CD8-positive, alpha-beta memory T cell (primary cell): ENCODE data around the gene PECR. TPM values are rescaled to one million over a fixed set of nuclear protein-coding genes. Genes with fewer than 3 reads are reported as not detected.

ENCODE experiments used
- CTCF ChIA-PET: fragments of 350-600 bp; sonication (Branson Sonifier 250); formaldehyde crosslinking; loops from one replicate; lab custom pipeline; 2021; ENCODE audit warnings: antibody characterized with exemption; lab: Charles Lee
- POLR2A ChIA-PET: fragments of 350-600 bp; sonication (Branson Sonifier 250); formaldehyde crosslinking; loops from one replicate; lab custom pipeline; 2021; ENCODE audit warnings: antibody characterized with exemption; lab: Charles Lee
- DNase-seq, 5 donors: peaks; one replicate each; pipeline versions ENCODE4 v3.0.0 to v3.0.0-alpha.2; 2020 to 2022; ENCODE audit warnings: mixed read lengths in 1 of 5
- H3K27ac ChIP-seq: one replicate; pipeline ENCODE4 v1.7.0; 2013; ENCODE audit warnings: low read depth, mild to moderate bottlenecking, low read length, moderate library complexity
- H3K27me3 ChIP-seq: 2 replicates; pipeline ENCODE4 v1.7.0; 2013; ENCODE audit warnings: low read length, mild to moderate bottlenecking; ENCODE audit not compliant: insufficient read depth, poor library complexity, severe bottlenecking
- H3K36me3 ChIP-seq: 2 replicates; pipeline ENCODE4 v1.7.0; 2013; ENCODE audit warnings: mild to moderate bottlenecking, low read length, moderate library complexity; ENCODE audit not compliant: insufficient read depth
- H3K4me1 ChIP-seq: 2 replicates; pipeline ENCODE4 v1.7.0; 2013; ENCODE audit warnings: mild to moderate bottlenecking, low read length, moderate library complexity; ENCODE audit not compliant: insufficient read depth
- H3K4me3 ChIP-seq: 2 replicates; pipeline ENCODE4 v1.7.0; 2013; ENCODE audit warnings: mild to moderate bottlenecking, low read length
- H3K9me3 ChIP-seq: 2 replicates; pipeline ENCODE4 v1.7.0; 2013; ENCODE audit warnings: mild to moderate bottlenecking, low read length
- H3K27ac Mint-ChIP-seq, 8 donors: one replicate each; pipeline ENCODE4 v1.8.0; 2020 to 2021; ENCODE audit warnings: mixed read lengths in 8 of 8, mild to moderate bottlenecking in 6 of 8, inconsistent platforms in 3 of 8, moderate library complexity in 3 of 8
- H3K27me3 Mint-ChIP-seq, 2 donors: one replicate each; pipeline ENCODE4 v1.8.0; 2020 to 2021; ENCODE audit warnings: mixed read lengths in 2 of 2, mild to moderate bottlenecking in 1 of 2, moderate library complexity in 1 of 2
- H3K36me3 Mint-ChIP-seq, 3 donors: one replicate each; pipeline ENCODE4 v1.8.0; 2020 to 2021; ENCODE audit warnings: mixed read lengths in 3 of 3, inconsistent platforms in 1 of 3, mild to moderate bottlenecking in 1 of 3
- H3K4me1 Mint-ChIP-seq, 3 donors: one replicate each; pipeline ENCODE4 v1.8.0; 2020 to 2021; ENCODE audit warnings: mixed read lengths in 3 of 3, inconsistent platforms in 1 of 3, mild to moderate bottlenecking in 1 of 3
- H3K4me3 Mint-ChIP-seq, 7 donors: one replicate each; pipeline ENCODE4 v1.8.0; 2020 to 2021; ENCODE audit warnings: mixed read lengths in 7 of 7, mild to moderate bottlenecking in 6 of 7, moderate library complexity in 4 of 7, inconsistent platforms in 2 of 7
- H3K9me3 Mint-ChIP-seq, 5 donors: one replicate each; pipeline ENCODE4 v1.8.0; 2020 to 2022; ENCODE audit warnings: mixed read lengths in 5 of 5, mild to moderate bottlenecking in 3 of 5, moderate library complexity in 2 of 5, inconsistent platforms in 1 of 5
- polyA plus RNA-seq: library from polyadenylated mRNA; unstranded; fragments of 300-500 nt; fragmentation: Illumina TruSeq; gene quantifications from one replicate; pipeline ENCODE4 v1.2.3, GENCODE V29; 2021
- total RNA-seq, 2 experiments: library from RNA; stranded (reverse); gene quantifications; one replicate each; pipeline ENCODE4 v1.2.3, GENCODE V29; 2021

The PECR gene
- total and polyA plus RNA-seq, 3 experiments from 2014 or later = 10.5 to 24.4 (median 12.6) TPM

- Mint-ChIP-seq H3K27me3 (no peaks in the 10 kb centered on the region), H3K4me3 (peak overlapping the region; percentile 26 to 86 (median 72)), H3K27ac (peak overlapping the region in 7 of 8 donors; percentile 17 to 92 (median 67)), H3K4me1 (peaks cover 43 to 66% (median 53%) of the 10 kb centered on the region in 3 donors), H3K9me3 (no peaks in the 10 kb centered on the region), H3K36me3 (peaks cover 0 to 3% (median 1%) of the 10 kb centered on the region in 3 donors)
- Histone ChIP-seq H3K27me3 (no peaks in the 10 kb centered on the region), H3K36me3 (no peaks in the 10 kb centered on the region), H3K4me3 (peak overlapping the region; percentile 4), H3K4me1 (peaks cover 31% of the 10 kb centered on the region), H3K9me3 (no peaks in the 10 kb centered on the region), H3K27ac (no peak overlapping the region)
- ChIA-PET POLR2A (interaction anchor here (0.6 kb wide), 2 partner anchors 40 to 43 kb away, joined by 5 read pairs; no protein-coding TSS in a partner anchor), CTCF (interaction anchor here (1.4 to 2.8 kb wide), 4 partner anchors 10 to 55 kb away, joined by 4 to 29 read pairs (median 6); partner anchors contain the start of gene MREG)
- DNase-seq = peak in 4 of 5 donors; percentile 17 to 51 (median 21)
Observed at GRCh38 chr2:216006164-216006663, 75.4 kb downstream of the PECR start.

GRCh38 chr2:216004697-216005283, 76.8 kb downstream of the PECR start:
- Mint-ChIP-seq H3K4me1 (peaks cover 43 to 61% (median 47%) of the 10 kb centered on the region in 3 donors), H3K9me3 (no peaks in the 10 kb centered on the region)

GRCh38 chr2:216003876-216004696, 77.5 kb downstream of the PECR start:
- Mint-ChIP-seq H3K4me1 (peaks cover 43 to 60% (median 46%) of the 10 kb centered on the region in 3 donors), H3K9me3 (no peaks in the 10 kb centered on the region), H3K27me3 (no peaks in the 10 kb centered on the region), H3K27ac (peak overlapping the region; percentile 3 to 97 (median 64)), H3K36me3 (peaks cover 0 to 3% (median 1%) of the 10 kb centered on the region in 3 donors), H3K4me3 (peak overlapping the region in 3 of 7 donors; percentile 49 to 76 (median 53))
- H3K4me1 ChIP-seq = peaks cover 31% of the 10 kb centered on the region
- H3K36me3 ChIP-seq = no peaks in the 10 kb centered on the region
- no peak overlapping the region for H3K27ac ChIP-seq
- ChIA-PET POLR2A (no interaction called here), CTCF (interaction anchor here (1.1 to 2.8 kb wide), 2 partner anchors 12 to 54 kb away, joined by 4 to 29 read pairs; partner anchors contain the start of gene MREG)
- H3K9me3 ChIP-seq = no peaks in the 10 kb centered on the region
- no peak for DNase-seq
- H3K4me3 ChIP-seq = no peak overlapping the region
- no peaks in the 10 kb centered on the region for H3K27me3 ChIP-seq

More at GRCh38 chr2:216004697-216005283, 76.8 kb downstream of the PECR start:
- POLR2A ChIA-PET = no interaction called here
- H3K27me3 Mint-ChIP-seq = no peaks in the 10 kb centered on the region
- H3K4me3 Mint-ChIP-seq = peak overlapping the region in 2 of 7 donors; percentile 19 to 35
- no peak for DNase-seq
- peaks cover 0 to 3% (median 1%) of the 10 kb centered on the region in 3 donors for H3K36me3 Mint-ChIP-seq
- Histone ChIP-seq H3K9me3 (no peaks in the 10 kb centered on the region), H3K27me3 (no peaks in the 10 kb centered on the region), H3K27ac (peak overlapping the region; percentile 40), H3K4me1 (peaks cover 31% of the 10 kb centered on the region), H3K36me3 (no peaks in the 10 kb centered on the region), H3K4me3 (no peak overlapping the region)
- peak overlapping the region in 7 of 8 donors; percentile 21 to 82 (median 48) for H3K27ac Mint-ChIP-seq
- CTCF ChIA-PET = interaction anchor here (1.1 to 2.8 kb wide), 4 partner anchors 11 to 55 kb away, joined by 4 to 29 read pairs (median 6); partner anchors contain the start of gene MREG

- H3K36me3 Mint-ChIP-seq = peaks cover under 1 to 3% (median 2%) of the 10 kb centered on the region in 3 donors
- POLR2A ChIA-PET = no interaction called here
- no peak overlapping the region for H3K27ac ChIP-seq
- no peaks in the 10 kb centered on the region for H3K27me3 ChIP-seq
- CTCF ChIA-PET = interaction anchor here (0.8 to 1.2 kb wide), 2 partner anchors 10 to 13 kb away, joined by 4 read pairs; no protein-coding TSS in a partner anchor
- DNase-seq = no peak
- H3K27me3 Mint-ChIP-seq = no peaks in the 10 kb centered on the region
- peak overlapping the region in 6 of 8 donors; percentile 47 to 90 (median 80) for H3K27ac Mint-ChIP-seq
- no peak overlapping the region for H3K4me3 ChIP-seq
- peaks cover 43 to 55% (median 48%) of the 10 kb centered on the region in 3 donors for H3K4me1 Mint-ChIP-seq
- no peaks in the 10 kb centered on the region for H3K9me3 ChIP-seq
- no peaks in the 10 kb centered on the region for H3K9me3 Mint-ChIP-seq
- peaks cover 31% of the 10 kb centered on the region for H3K4me1 ChIP-seq
- H3K36me3 ChIP-seq = no peaks in the 10 kb centered on the region
- H3K4me3 Mint-ChIP-seq = peak overlapping the region in 2 of 7 donors; percentile 13 to 28
Observed at GRCh38 chr2:216002693-216003092, 78.9 kb downstream of the PECR start.

- peaks cover 31% of the 10 kb centered on the region for H3K4me1 ChIP-seq
- Mint-ChIP-seq H3K9me3 (no peaks in the 10 kb centered on the region), H3K4me1 (peaks cover 45 to 59% (median 53%) of the 10 kb centered on the region in 3 donors), H3K27me3 (no peaks in the 10 kb centered on the region), H3K27ac (peak overlapping the region in 5 of 8 donors; percentile 65 to 86 (median 81)), H3K4me3 (peak overlapping the region in 3 of 7 donors; percentile 13 to 51 (median 28)), H3K36me3 (peaks cover 3 to 7% (median 6%) of the 10 kb centered on the region in 3 donors)
- no peaks in the 10 kb centered on the region for H3K9me3 ChIP-seq
- no peak for DNase-seq
- H3K27ac ChIP-seq = no peak overlapping the region
- ChIA-PET POLR2A (no interaction called here), CTCF (interaction anchor here (0.8 to 1.2 kb wide), 3 partner anchors 10 to 32 kb away, joined by 3 to 4 read pairs (median 4); no protein-coding TSS in a partner anchor)
- no peaks in the 10 kb centered on the region for H3K27me3 ChIP-seq
- H3K4me3 ChIP-seq = no peak overlapping the region
- no peaks in the 10 kb centered on the region for H3K36me3 ChIP-seq
Observed at GRCh38 chr2:216002101-216002678, 79.4 kb downstream of the PECR start.

- Mint-ChIP-seq H3K4me3 (peak overlapping the region in 1 of 7 donors; percentile 48), H3K4me1 (peaks cover 40 to 51% (median 46%) of the 10 kb centered on the region in 3 donors), H3K9me3 (no peaks in the 10 kb centered on the region), H3K27ac (peak overlapping the region in 2 of 8 donors; percentile 4 to 53), H3K27me3 (no peaks in the 10 kb centered on the region), H3K36me3 (peaks cover 3 to 9% (median 9%) of the 10 kb centered on the region in 3 donors)
- ChIA-PET POLR2A (no interaction called here), CTCF (interaction anchor here (1.2 kb wide), 2 partner anchors 14 to 33 kb away, joined by 3 to 4 read pairs; no protein-coding TSS in a partner anchor)
- no peak for DNase-seq
- Histone ChIP-seq H3K9me3 (no peaks in the 10 kb centered on the region), H3K27ac (no peak overlapping the region), H3K4me1 (peaks cover 24% of the 10 kb centered on the region), H3K4me3 (no peak overlapping the region), H3K36me3 (no peaks in the 10 kb centered on the region), H3K27me3 (no peaks in the 10 kb centered on the region)
Observed at GRCh38 chr2:216001216-216002100, 80.2 kb downstream of the PECR start.
